GM23338 (cell line): ENCODE data around the gene UCN2.

ENCODE experiments used
- EZH2 ChIP-seq: fragments of 200-600 bp; sonication (generic); IDR thresholded peaks from one replicate; pipeline ENCODE4 v1.8.0; 2017; ENCODE audit warnings: antibody characterized with exemption, mild to moderate bottlenecking, low read depth; ENCODE audit not compliant: unreplicated experiment
- POLR2AphosphoS5 ChIP-seq: IDR thresholded peaks from 2 replicates; pipeline ENCODE4 v1.6.1; 2016; ENCODE audit warnings: antibody characterized with exemption, low read depth
- TF ChIP-seq, protein P1 (sequence below), 2 experiments: fragments of 200-600 bp in 1 of 2; sonication (generic) in 1 of 2; conservative IDR thresholded peaks; 2 replicates each; pipeline versions ENCODE4 v1.5.1 to v1.6.1; 2016 to 2017; ENCODE audit warnings: antibody characterized with exemption in 2 of 2, low read depth in 2 of 2, mild to moderate bottlenecking in 2 of 2, moderate library complexity in 1 of 2

DNA sequence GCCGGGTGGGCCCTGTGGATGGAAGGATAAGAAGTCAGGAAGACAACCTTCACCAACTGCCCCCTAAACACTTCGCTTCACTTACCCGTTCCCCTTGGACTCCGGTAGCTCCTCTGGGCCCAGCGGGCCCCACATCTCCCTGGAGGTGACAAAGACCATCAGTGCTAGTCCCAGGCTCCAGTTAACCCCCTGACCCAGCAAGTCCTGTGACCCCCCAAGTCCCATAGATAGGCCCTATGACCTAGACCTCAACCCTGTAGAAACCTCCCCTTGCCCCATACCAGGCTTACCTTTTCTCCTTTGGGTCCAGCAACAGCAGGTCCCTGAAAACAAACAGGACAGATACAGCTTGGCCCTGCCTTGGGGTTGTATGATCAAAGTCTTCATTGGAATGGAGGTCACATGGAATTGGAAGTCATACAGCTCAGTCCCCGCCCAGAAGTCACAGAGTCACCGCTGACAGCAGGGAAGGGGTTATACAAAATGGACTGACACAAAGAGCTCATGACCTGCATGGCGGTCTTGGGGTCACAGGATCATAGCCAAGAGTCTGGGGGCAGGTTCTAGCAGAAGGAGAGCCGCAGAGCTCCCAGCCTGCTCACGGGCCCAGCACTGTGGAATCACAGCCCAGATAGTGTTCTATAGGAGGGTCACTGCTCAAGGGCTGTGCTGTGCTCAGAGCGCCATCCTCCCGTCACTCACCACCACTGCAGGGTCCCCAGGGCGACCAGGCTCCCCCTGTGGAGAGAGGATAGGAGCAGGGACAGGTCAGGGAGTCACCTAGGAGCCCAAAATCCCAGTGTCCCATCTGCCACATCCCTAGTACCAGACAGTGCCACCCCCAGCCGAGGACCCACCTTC, 18.3 kb upstream of the UCN2 start:
- no peak for TF ChIP-seq EZH2
- TF ChIP-seq, protein P1, sequence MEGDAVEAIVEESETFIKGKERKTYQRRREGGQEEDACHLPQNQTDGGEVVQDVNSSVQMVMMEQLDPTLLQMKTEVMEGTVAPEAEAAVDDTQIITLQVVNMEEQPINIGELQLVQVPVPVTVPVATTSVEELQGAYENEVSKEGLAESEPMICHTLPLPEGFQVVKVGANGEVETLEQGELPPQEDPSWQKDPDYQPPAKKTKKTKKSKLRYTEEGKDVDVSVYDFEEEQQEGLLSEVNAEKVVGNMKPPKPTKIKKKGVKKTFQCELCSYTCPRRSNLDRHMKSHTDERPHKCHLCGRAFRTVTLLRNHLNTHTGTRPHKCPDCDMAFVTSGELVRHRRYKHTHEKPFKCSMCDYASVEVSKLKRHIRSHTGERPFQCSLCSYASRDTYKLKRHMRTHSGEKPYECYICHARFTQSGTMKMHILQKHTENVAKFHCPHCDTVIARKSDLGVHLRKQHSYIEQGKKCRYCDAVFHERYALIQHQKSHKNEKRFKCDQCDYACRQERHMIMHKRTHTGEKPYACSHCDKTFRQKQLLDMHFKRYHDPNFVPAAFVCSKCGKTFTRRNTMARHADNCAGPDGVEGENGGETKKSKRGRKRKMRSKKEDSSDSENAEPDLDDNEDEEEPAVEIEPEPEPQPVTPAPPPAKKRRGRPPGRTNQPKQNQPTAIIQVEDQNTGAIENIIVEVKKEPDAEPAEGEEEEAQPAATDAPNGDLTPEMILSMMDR (conservative IDR thresholded peaks at IDR 0.05; ENCODE audit: low read depth in 2 of 2), result peak in 1 of 2 experiments; percentile 23; a peak in 2 of 4 replicates
- TF ChIP-seq POLR2AphosphoS5, result no peak
